ENCODE measurements around the gene RAD51B.
A peak's percentile ranks its signal among the peaks of the same experiment; 100 is the strongest.

RAD51B gene

DNA sequence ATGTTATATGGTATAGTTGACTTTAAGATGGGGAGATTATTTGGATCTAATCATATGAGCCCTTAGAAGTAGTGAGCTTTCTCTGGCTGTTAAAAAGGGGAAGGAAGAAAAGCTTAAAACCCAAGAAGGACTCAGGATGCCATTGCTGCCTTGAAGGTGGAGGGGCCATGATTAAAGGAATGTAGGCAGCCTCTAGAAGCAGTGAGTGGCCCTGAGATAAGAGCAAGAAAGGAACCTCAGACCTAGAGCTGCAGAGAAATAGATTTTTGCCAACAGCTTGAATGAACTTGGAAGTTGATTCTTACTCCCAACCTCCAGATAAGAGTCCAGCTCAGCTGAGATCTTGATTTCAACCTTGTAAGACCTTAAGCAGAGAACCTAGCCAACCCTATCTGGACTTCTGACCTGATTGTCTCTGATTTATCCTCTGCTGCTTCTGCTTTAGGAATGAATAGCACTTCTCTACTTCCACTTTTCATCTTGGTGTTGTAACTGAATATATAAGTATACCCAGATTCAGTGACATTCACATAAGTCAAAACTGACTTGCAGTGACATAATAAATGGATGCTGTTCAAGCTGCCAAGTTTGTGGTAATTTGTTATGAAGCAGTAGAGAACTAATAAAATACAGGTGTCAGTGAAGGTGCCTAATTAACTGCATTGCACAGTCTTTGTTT lies 33.5 kb downstream of the RAD51B start:
- H3K27me3 ChIP-seq (ENCODE audit: insufficient read depth, poor library complexity, severe bottlenecking) = no peaks in the 10 kb centered on the region
- TF ChIP-seq POLR2AphosphoS5 (IDR thresholded peaks at IDR 0.05; ENCODE audit: low read depth) (no peak), SPI1 (IDR thresholded peaks at IDR 0.05; ENCODE audit: borderline replicate concordance, low read depth) (no peak), GABPA (IDR thresholded peaks at IDR 0.05; ENCODE audit: low read depth) (no peak)
- TF ChIP-seq, protein P1, sequence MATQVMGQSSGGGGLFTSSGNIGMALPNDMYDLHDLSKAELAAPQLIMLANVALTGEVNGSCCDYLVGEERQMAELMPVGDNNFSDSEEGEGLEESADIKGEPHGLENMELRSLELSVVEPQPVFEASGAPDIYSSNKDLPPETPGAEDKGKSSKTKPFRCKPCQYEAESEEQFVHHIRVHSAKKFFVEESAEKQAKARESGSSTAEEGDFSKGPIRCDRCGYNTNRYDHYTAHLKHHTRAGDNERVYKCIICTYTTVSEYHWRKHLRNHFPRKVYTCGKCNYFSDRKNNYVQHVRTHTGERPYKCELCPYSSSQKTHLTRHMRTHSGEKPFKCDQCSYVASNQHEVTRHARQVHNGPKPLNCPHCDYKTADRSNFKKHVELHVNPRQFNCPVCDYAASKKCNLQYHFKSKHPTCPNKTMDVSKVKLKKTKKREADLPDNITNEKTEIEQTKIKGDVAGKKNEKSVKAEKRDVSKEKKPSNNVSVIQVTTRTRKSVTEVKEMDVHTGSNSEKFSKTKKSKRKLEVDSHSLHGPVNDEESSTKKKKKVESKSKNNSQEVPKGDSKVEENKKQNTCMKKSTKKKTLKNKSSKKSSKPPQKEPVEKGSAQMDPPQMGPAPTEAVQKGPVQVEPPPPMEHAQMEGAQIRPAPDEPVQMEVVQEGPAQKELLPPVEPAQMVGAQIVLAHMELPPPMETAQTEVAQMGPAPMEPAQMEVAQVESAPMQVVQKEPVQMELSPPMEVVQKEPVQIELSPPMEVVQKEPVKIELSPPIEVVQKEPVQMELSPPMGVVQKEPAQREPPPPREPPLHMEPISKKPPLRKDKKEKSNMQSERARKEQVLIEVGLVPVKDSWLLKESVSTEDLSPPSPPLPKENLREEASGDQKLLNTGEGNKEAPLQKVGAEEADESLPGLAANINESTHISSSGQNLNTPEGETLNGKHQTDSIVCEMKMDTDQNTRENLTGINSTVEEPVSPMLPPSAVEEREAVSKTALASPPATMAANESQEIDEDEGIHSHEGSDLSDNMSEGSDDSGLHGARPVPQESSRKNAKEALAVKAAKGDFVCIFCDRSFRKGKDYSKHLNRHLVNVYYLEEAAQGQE (IDR thresholded peaks at IDR 0.05; ENCODE audit: insufficient replicate concordance, low read depth) = no peak
- TF ChIP-seq, protein P2, sequence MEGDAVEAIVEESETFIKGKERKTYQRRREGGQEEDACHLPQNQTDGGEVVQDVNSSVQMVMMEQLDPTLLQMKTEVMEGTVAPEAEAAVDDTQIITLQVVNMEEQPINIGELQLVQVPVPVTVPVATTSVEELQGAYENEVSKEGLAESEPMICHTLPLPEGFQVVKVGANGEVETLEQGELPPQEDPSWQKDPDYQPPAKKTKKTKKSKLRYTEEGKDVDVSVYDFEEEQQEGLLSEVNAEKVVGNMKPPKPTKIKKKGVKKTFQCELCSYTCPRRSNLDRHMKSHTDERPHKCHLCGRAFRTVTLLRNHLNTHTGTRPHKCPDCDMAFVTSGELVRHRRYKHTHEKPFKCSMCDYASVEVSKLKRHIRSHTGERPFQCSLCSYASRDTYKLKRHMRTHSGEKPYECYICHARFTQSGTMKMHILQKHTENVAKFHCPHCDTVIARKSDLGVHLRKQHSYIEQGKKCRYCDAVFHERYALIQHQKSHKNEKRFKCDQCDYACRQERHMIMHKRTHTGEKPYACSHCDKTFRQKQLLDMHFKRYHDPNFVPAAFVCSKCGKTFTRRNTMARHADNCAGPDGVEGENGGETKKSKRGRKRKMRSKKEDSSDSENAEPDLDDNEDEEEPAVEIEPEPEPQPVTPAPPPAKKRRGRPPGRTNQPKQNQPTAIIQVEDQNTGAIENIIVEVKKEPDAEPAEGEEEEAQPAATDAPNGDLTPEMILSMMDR (IDR thresholded peaks at IDR 0.05; ENCODE audit: insufficient read depth, low read length) = no peak
- no peak overlapping the region for H3K27ac ChIP-seq (replicated peaks)
- no peak for DNase-seq (ENCODE audit: low read depth in 1 of 2, low spot score in 1 of 2)
- H3K4me3 ChIP-seq (replicated peaks; ENCODE audit: insufficient read depth, low read length) = no peak overlapping the region

DNA sequence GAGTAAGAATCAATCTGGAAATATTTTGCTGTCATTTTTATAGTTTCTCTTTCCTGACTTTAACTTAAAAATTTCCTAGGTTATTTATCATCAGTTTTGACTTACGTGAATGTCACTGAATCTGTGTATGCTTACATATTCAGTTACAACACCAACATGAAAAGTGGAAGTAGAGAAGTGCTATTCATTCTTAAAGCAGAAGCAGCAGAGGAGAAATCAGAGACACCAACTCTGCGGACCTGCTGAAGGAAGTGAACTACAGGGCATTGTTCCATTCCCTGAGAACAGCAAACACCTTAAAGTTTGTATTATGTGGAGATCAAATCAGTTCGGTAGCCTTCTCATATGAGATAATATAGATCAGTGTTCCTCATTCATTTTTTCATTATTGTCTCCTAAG lies 34.1 kb downstream of the RAD51B start:
- no peak overlapping the region for H3K4me3 ChIP-seq (replicated peaks; ENCODE audit: insufficient read depth, low read length)
- TF ChIP-seq SPI1 (IDR thresholded peaks at IDR 0.05; ENCODE audit: borderline replicate concordance, low read depth) = peak; percentile 48; the same call in 1 of the 2 replicates
- TF ChIP-seq GABPA (IDR thresholded peaks at IDR 0.05; ENCODE audit: low read depth) = no peak
- peak; percentile 1 to 22 for DNase-seq (ENCODE audit: low read depth in 1 of 2, low spot score in 1 of 2)
- no peak overlapping the region for H3K27ac ChIP-seq (replicated peaks)
- no peaks in the 10 kb centered on the region for H3K27me3 ChIP-seq (ENCODE audit: insufficient read depth, poor library complexity, severe bottlenecking)

DNA sequence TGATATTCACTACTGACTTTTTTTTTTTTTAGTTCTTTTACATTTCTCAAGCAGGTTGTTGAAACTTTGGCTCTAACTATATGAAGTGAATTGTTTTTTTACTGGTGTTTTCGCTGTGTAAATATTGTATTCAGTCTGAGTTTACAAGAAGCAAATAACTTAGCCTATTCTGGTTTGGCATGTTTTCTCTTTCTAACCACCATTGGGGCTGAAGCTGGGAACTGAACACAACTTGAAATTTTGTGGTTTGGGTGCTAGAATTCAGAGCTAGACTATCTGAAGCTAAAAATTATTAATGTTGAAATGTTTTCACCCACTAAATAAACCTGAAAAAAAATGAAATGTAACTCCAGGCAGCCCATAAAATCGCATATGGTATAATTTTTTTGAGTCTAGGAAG lies 37.2 kb downstream of the RAD51B start:
- Histone ChIP-seq H3K27me3 (ENCODE audit: insufficient read depth, poor library complexity, severe bottlenecking) (no peaks in the 10 kb centered on the region), H3K4me3 (replicated peaks; ENCODE audit: insufficient read depth, low read length) (no peak overlapping the region), H3K27ac (replicated peaks) (no peak overlapping the region)
- no peak for DNase-seq (ENCODE audit: low read depth in 1 of 2, low spot score in 1 of 2)
- TF ChIP-seq, protein P2 (IDR thresholded peaks at IDR 0.05; ENCODE audit: insufficient read depth, low read length) = no peak
- TF ChIP-seq POLR2AphosphoS5 (IDR thresholded peaks at IDR 0.05; ENCODE audit: low read depth) (no peak), SPI1 (IDR thresholded peaks at IDR 0.05; ENCODE audit: borderline replicate concordance, low read depth) (no peak), GABPA (IDR thresholded peaks at IDR 0.05; ENCODE audit: low read depth) (no peak)
- TF ChIP-seq, protein P1 (IDR thresholded peaks at IDR 0.05; ENCODE audit: insufficient replicate concordance, low read depth) = no peak

DNA sequence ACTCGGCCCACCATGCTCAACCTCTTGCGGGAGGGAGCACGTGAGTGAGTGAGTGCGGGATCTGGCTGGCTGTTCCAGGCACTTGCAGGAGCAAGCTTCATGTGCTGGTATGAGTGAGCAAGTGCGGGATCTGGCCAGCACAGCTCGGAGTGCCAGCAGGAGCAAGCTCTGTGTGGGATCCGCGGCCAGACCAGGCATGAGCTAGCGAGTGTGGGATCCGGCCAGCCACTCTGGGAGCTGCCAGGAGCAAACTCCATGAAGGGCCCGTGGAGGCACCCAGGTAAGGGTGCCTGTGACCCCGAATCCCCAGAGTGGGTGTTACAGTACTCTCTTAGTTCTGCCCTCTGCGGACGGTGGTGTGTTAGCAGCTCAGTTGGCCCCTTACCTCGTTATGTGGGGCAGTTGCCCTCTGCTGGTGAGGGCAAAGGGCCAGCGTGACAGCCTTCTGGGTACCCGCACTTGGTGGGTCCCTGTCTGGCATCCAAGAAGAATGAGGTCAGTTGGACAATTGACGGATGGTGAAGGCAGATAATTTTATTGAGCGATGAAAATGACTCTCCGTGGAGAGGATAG lies 38.3 kb downstream of the RAD51B start:
- no peak overlapping the region for H3K4me3 ChIP-seq (replicated peaks; ENCODE audit: insufficient read depth, low read length)
- TF ChIP-seq GABPA (IDR thresholded peaks at IDR 0.05; ENCODE audit: low read depth) (no peak), SPI1 (IDR thresholded peaks at IDR 0.05; ENCODE audit: borderline replicate concordance, low read depth) (no peak), POLR2AphosphoS5 (IDR thresholded peaks at IDR 0.05; ENCODE audit: low read depth) (no peak)
- TF ChIP-seq, protein P1 (IDR thresholded peaks at IDR 0.05; ENCODE audit: insufficient replicate concordance, low read depth) = no peak
- TF ChIP-seq, protein P2 (IDR thresholded peaks at IDR 0.05; ENCODE audit: insufficient read depth, low read length) = no peak
- no peak overlapping the region for H3K27ac ChIP-seq (replicated peaks)
- no peaks in the 10 kb centered on the region for H3K27me3 ChIP-seq (ENCODE audit: insufficient read depth, poor library complexity, severe bottlenecking)
- DNase-seq (ENCODE audit: low read depth in 1 of 2, low spot score in 1 of 2) = no peak

Data from HL-60 (cell line).